ENCODE data around the gene CST9L. TPM values are rescaled to one million over a fixed set of nuclear protein-coding genes. Genes with fewer than 3 reads are reported as not detected.

Gene CST9L
- total RNA-seq, 1 donor from 2014 or later, result not detected

DNA sequence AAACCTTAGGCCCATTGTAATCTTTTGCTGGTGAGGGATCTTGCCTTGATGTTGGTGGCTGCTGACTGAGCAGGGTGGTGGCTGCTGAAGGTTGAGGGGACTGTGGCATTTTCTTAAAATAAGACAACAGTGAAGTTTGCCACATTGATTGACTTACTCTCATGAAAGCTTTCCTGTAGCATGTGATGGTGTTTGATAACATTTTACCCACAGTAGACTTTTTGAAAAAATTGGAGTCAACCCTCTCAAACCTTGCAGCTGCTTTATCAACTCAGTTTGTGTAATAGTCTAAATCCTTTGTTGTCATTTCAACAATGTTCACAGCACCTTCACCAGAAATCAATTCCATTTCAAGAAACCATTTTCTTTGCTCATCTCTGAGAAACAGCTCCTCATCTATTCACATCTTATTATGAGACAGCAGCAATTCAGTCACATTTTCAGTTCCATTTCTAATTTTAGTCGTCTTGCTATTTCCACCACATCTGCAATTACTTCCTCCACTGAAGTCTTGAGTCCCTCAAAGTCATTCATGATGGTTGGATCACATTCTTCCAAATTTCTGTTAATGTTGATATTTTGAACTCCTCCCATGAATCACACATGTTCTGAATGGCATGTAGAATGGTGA is 37.2 kb downstream of the CST9L start:
- H3K4me3 ChIP-seq, result no peak overlapping the region
- H3K27me3 ChIP-seq (ENCODE audit: low read depth), result no peaks in the 10 kb centered on the region
- TF ChIP-seq, protein P1, sequence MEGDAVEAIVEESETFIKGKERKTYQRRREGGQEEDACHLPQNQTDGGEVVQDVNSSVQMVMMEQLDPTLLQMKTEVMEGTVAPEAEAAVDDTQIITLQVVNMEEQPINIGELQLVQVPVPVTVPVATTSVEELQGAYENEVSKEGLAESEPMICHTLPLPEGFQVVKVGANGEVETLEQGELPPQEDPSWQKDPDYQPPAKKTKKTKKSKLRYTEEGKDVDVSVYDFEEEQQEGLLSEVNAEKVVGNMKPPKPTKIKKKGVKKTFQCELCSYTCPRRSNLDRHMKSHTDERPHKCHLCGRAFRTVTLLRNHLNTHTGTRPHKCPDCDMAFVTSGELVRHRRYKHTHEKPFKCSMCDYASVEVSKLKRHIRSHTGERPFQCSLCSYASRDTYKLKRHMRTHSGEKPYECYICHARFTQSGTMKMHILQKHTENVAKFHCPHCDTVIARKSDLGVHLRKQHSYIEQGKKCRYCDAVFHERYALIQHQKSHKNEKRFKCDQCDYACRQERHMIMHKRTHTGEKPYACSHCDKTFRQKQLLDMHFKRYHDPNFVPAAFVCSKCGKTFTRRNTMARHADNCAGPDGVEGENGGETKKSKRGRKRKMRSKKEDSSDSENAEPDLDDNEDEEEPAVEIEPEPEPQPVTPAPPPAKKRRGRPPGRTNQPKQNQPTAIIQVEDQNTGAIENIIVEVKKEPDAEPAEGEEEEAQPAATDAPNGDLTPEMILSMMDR (IDR thresholded peaks at IDR 0.05), result no peak
- no peaks in the 10 kb centered on the region for H3K36me3 ChIP-seq
- intact Hi-C loops (cut with DNase I), result no loop called here
- H3K4me1 ChIP-seq, result no peaks in the 10 kb centered on the region
- ATAC-seq (no peak), DNase-seq (no peak)
- H3K9me3 ChIP-seq, result no peaks in the 10 kb centered on the region
- no peak overlapping the region for H3K27ac ChIP-seq

DNA sequence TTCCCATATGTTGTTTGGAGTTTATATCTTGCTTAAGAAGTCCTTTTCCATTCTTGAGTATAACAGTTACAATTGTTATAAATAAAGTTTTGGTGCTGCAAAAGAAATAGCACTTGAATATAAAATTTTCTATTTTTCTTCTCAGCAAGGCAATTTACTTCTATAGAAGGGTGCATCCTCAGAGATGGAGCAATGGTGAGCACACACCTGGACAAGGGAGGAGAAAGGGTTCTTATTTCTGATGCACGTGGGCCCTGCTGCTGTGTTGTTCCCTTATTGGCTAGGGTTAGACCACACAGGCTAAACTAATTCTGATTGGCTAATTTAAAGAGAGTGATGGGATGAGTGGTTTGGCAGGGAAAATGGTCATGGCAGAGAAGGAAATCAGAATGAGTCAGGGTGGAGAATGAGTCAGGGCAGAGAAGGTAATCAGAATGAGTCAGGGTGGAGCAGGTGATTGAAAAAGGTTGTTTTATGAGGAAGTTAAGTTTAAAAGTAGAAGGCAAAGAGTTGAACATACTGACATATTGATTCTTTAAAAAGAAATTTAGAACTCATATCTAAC is 39.3 kb downstream of the CST9L start:
- TF ChIP-seq, protein P1 (IDR thresholded peaks at IDR 0.05), result no peak
- ATAC-seq (no peak), DNase-seq (no peak)
- intact Hi-C loops (cut with DNase I), result no loop called here
- Histone ChIP-seq H3K4me3 (no peak overlapping the region), H3K9me3 (no peaks in the 10 kb centered on the region), H3K27me3 (ENCODE audit: low read depth) (no peaks in the 10 kb centered on the region), H3K27ac (no peak overlapping the region), H3K4me1 (no peaks in the 10 kb centered on the region), H3K36me3 (no peaks in the 10 kb centered on the region)

DNA sequence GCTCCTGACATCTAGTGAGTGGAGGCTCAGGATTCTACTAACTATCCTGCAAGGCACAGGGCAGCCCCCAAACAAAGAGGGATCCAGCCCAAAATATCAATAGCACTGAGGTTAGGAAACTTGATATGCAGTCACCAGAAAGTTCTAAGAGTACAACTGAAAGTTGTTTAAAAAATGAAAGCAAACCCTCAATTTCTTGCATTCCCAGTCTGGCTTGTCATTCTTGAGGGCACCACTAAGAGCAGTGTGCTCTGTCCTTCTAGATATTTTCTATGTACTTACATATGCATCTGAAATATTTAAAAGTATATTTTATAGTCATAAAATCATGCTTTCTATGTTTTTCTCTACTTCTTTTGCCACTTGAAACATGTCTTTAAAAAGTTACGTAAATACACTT is 41.4 kb downstream of the CST9L start:
- intact Hi-C loops (cut with DNase I), result no loop called here
- Histone ChIP-seq H3K4me3 (no peak overlapping the region), H3K4me1 (no peaks in the 10 kb centered on the region), H3K27ac (no peak overlapping the region), H3K9me3 (no peaks in the 10 kb centered on the region), H3K27me3 (ENCODE audit: low read depth) (no peaks in the 10 kb centered on the region), H3K36me3 (no peaks in the 10 kb centered on the region)
- ATAC-seq (no peak), DNase-seq (no peak)
- TF ChIP-seq, protein P1 (IDR thresholded peaks at IDR 0.05), result no peak

DNA sequence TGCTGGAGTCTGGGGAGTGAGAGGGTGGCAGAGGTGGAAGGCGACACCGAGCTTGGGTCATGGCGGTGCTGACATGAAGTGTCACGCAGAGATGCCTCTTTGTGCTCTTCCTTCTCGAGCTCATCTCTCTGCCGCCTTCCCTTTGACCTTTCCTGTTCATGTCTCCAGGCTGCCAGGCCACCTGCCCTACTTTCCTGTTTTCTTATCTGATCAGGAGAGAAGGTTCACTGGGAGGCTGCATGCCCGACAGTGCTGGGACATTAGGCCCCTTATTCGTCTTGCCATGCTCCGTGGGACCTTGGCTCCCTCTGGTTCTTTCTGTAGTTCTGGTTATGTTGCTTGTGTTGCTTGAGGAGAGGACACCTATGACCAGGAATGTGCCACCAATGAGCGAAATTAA is 44.1 kb downstream of the CST9L start:
- TF ChIP-seq, protein P1 (IDR thresholded peaks at IDR 0.05), result no peak
- no peak for DNase-seq
- intact Hi-C loops (cut with DNase I), result no loop called here
- H3K4me3 ChIP-seq, result no peak overlapping the region
- no peaks in the 10 kb centered on the region for H3K27me3 ChIP-seq (ENCODE audit: low read depth)
- H3K27ac ChIP-seq, result no peak overlapping the region
- ATAC-seq, result no peak
- H3K36me3 ChIP-seq, result no peaks in the 10 kb centered on the region
- H3K4me1 ChIP-seq, result no peaks in the 10 kb centered on the region
- H3K9me3 ChIP-seq, result no peaks in the 10 kb centered on the region

DNA sequence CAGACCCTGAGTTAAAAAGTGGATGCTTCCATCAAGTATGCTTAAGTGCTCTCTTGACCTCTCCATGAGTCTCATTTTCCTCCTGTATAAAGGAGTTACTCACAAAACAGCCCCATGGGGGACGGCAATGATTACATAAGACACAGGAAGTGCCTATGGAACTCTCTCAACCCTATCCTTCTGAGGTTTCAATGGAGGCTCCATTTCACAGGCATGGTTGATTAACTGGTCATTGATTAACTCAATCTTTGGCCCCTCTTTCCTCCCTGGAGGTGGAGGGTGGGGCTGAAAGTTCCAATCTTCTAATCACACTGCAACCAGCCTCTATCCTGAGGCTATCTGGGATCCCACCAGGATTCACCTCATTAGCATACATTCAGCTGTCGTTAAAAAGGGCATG is 48.1 kb downstream of the CST9L start:
- no peak overlapping the region for H3K27ac ChIP-seq
- H3K36me3 ChIP-seq, result no peaks in the 10 kb centered on the region
- intact Hi-C loops (cut with DNase I), result no loop called here
- DNase-seq (no peak), ATAC-seq (no peak)
- H3K4me3 ChIP-seq, result no peak overlapping the region
- TF ChIP-seq, protein P1 (IDR thresholded peaks at IDR 0.05), result no peak
- no peaks in the 10 kb centered on the region for H3K27me3 ChIP-seq (ENCODE audit: low read depth)
- no peaks in the 10 kb centered on the region for H3K4me1 ChIP-seq
- no peaks in the 10 kb centered on the region for H3K9me3 ChIP-seq

Measured in lower lobe of right lung (tissue), 2 donors.